Ascending aorta (tissue), 2 donors: ENCODE results near the gene GTPBP6. TPM values are rescaled to one million over a fixed set of nuclear protein-coding genes. Genes with fewer than 3 reads are reported as not detected.

Source experiments
- DNase-seq, 2 donors: peaks; one replicate each; pipeline ENCODE4 v3.0.0-alpha.2; 2019; ENCODE audit warnings: low spot score in 2 of 2
- H3K27ac ChIP-seq, 2 donors: fragments of 200-600 bp; sonication (generic); one replicate each; pipeline ENCODE4 v1.5.1; 2016 to 2017; ENCODE audit warnings: mild to moderate bottlenecking in 1 of 2
- H3K27me3 ChIP-seq: fragments of 200-600 bp; sonication (generic); one replicate; pipeline ENCODE4 v1.5.1; 2017
- H3K36me3 ChIP-seq, 2 donors: fragments of 200-600 bp; sonication (generic); one replicate each; pipeline ENCODE4 v1.5.1; 2016
- H3K4me1 ChIP-seq, 2 donors: fragments of 200-600 bp; sonication (generic); one replicate each; pipeline ENCODE4 v1.5.1; 2016 to 2017; ENCODE audit warnings: mild to moderate bottlenecking in 1 of 2
- H3K4me3 ChIP-seq, 2 donors: fragments of 200-600 bp; sonication (generic); one replicate each; pipeline ENCODE4 v1.5.1; 2016 to 2017; ENCODE audit warnings: mild to moderate bottlenecking in 1 of 2
- H3K9me3 ChIP-seq, 2 donors: fragments of 200-600 bp; sonication (generic); one replicate each; pipeline ENCODE4 v1.5.1; 2016
- CTCF ChIP-seq, 3 experiments: fragments of 200-600 bp in 2 of 3; fragments of 450-650 bp in 1 of 3; sonication (generic) in 2 of 3; IDR thresholded peaks; one replicate each; pipeline ENCODE4 v1.5.1; 2016 to 2019; ENCODE audit warnings: antibody characterized with exemption in 3 of 3, mild to moderate bottlenecking in 1 of 3, moderate library complexity in 1 of 3
- intact Hi-C: fragments of 100-400 bp; cut with DNase I; formaldehyde crosslinking; loops from one replicate; pipeline ENCODE4 v1.15.1; 2023
- total RNA-seq: library from RNA; depleted of rRNA; stranded (reverse); fragments of >200 nt; gene quantifications from one replicate; pipeline ENCODE4 v1.1.0, GENCODE V29; 2016

The GTPBP6 gene
- total RNA-seq, 1 donor from 2014 or later = 56.2 TPM

DNA sequence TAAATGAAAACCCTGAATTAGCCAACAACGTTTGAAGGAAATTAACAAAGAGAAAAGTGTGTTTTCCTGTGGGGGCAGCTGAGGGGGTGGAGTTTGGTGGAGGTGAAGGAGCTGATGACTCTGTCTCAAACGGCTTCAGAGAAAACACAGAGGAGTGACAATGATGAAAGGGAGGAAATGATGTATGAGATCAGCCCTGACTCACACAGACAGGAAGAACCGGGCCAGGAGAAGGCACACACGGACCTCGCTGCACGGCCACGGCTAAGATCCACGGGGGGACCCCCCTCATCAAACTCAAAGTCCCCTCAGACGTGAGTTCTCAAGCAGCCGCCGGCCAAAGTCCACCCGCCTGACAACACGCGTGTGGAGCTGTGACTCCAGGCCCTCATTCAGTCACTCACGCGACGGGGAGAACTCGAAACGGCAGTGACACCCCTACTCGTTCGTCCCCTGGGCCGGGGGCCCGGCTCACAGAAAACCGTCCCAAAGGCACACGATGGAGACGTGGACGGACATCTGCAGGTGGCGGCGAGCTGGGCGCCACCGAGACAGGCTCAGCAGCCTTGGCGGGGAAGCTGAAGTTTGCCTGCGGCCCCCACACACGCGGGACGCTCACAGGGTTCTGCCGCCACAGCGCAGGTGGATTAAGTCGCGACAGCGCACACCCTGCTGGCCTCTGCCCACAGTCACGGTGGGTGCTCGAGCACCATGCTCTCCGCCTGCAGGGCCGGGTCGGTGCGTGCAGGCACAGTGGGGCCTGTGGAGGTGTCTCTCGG is 39.3 kb upstream of the GTPBP6 start:
- TF ChIP-seq CTCF (IDR thresholded peaks at IDR 0.05) = no peak
- DNase-seq = no peak

DNA sequence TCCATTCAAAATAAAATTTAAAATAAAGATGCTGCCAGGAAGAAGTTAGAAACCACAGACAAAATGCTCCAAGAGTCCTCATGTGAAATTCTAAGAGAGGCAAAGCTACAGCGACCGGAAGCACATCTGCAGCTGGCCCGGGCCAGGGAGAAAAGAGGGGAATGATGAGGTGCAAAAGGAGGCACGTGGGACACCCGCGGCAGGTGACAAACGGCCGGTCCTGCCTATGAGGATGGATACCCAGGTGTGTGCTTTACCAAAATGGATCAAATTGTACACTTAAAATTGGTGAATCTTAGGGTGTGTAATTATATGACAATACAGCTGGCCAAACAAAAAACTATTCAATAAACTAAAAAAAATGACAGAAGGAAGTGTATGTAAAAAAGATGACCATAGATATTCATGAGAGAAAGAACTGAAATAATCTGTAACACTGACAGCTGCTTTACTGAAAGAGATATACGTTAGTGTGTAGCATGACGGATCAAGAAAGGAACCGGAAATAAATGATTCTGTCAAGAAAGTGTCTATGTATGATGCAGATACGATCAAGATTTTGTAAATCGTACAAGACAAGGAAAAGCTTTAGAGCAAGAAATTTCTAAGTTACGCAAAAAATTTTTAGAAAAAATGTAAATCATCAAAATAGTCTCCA is 38.6 kb upstream of the GTPBP6 start:
- DNase-seq = no peak
- H3K9me3 ChIP-seq = peaks cover 13 to 15% of the 10 kb centered on the region in 2 donors
- TF ChIP-seq CTCF (IDR thresholded peaks at IDR 0.05) = no peak
- H3K4me1 ChIP-seq = no peaks in the 10 kb centered on the region
- no peak overlapping the region for H3K27ac ChIP-seq
- intact Hi-C loops = no loop called here
- no peaks in the 10 kb centered on the region for H3K27me3 ChIP-seq
- no peak overlapping the region for H3K4me3 ChIP-seq
- H3K36me3 ChIP-seq = peaks cover 8 to 17% of the 10 kb centered on the region in 2 donors

More for the DNA sequence above, 39.3 kb upstream of the GTPBP6 start:
- H3K27me3 ChIP-seq = no peaks in the 10 kb centered on the region
- no peaks in the 10 kb centered on the region for H3K4me1 ChIP-seq
- peaks cover 13 to 15% of the 10 kb centered on the region in 2 donors for H3K9me3 ChIP-seq
- H3K27ac ChIP-seq = no peak overlapping the region
- peaks cover 8 to 17% of the 10 kb centered on the region in 2 donors for H3K36me3 ChIP-seq
- no peak overlapping the region for H3K4me3 ChIP-seq
- intact Hi-C loops = no loop called here

DNA sequence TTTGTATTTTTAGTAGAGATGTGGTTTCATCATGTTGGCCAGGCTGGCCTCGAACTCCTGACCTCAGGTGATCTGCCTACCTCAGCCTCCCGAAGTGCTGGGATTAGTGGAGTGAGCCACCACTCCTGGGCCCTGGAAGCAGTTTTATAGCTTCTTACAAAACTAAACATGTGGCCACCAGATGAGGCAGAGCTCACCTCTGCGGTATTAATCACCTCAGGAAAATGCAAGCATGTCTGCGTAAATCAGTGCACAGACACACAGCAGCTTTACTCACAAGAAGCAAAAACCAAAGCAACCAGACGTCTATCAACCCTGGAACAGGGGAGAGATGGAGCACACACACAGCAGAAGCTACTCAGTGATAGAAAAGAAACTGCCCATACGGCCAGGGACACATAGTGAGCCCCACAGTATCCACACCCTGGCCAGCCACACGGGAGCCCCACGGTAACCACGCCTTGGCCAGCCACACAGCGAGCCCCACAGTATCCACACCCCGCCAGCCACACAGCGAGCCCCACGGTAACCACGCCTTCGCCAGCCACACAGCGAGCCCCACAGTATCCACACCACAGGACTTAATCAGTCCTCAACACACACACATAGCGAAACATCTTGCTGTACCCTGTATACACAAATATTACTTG is 37.9 kb upstream of the GTPBP6 start:
- intact Hi-C loops = no loop called here
- no peak overlapping the region for H3K27ac ChIP-seq
- no peak overlapping the region for H3K4me3 ChIP-seq
- TF ChIP-seq CTCF (IDR thresholded peaks at IDR 0.05) = no peak
- no peaks in the 10 kb centered on the region for H3K27me3 ChIP-seq
- H3K9me3 ChIP-seq = peaks cover 13 to 15% of the 10 kb centered on the region in 2 donors
- peaks cover 8 to 15% of the 10 kb centered on the region in 2 donors for H3K36me3 ChIP-seq
- no peak for DNase-seq
- H3K4me1 ChIP-seq = no peaks in the 10 kb centered on the region

DNA sequence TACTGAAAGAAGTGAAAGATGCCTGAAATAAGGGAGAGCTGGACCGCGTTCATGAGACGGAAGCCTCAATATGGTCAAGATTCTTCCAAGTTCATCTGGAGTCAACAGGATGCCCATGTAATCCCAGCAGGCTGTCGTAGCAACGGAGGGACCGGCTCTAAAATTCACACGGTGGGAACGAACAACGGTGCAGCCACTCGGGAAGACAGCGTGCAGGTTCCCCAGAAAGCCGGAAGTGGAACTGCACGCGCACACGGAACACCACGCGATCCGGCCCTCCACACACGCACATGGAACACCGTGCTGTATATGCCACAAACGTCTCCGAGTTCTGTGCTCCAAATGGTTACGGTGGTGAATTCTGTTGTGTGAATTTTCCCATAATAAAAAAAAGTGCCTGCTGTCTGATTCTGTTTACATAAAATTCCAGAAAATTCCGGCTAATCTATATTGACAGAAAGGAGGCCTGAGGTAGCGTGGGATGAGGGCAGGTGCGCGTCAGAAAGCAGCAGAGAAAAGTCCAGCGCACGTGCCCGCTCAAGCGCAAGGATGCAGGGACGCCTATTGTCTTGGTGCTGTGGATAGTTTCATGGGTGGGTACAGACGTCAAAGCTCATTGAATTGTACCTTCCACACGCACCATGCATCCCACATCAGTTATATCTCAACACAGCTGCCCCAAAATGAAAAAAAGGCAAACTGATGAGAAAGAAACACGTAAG is 36.9 kb upstream of the GTPBP6 start:
- no peak for TF ChIP-seq CTCF (IDR thresholded peaks at IDR 0.05)
- no peak for DNase-seq
- H3K36me3 ChIP-seq = peaks cover 0 to 5% of the 10 kb centered on the region in 2 donors

More for the DNA sequence above, 36.9 kb upstream of the GTPBP6 start:
- intact Hi-C loops = no loop called here
- Histone ChIP-seq H3K9me3 (peaks cover 9 to 10% of the 10 kb centered on the region in 2 donors), H3K4me3 (no peak overlapping the region), H3K27ac (no peak overlapping the region), H3K4me1 (no peaks in the 10 kb centered on the region), H3K27me3 (no peaks in the 10 kb centered on the region)
